Upper lobe of left lung (tissue), 4 donors: ENCODE measurements around the gene ATXN2L.

Experiments used
- CTCF ChIP-seq, 6 experiments: fragments of 450-650 bp in 4 of 6; fragments of 200-600 bp in 2 of 6; sonication (generic) in 2 of 6; IDR thresholded peaks; one replicate each; pipeline ENCODE4 v1.5.1; 2016 to 2019; ENCODE audit warnings: antibody characterized with exemption in 6 of 6
- EP300 ChIP-seq, 4 donors: sonication (generic); formaldehyde crosslinking; IDR thresholded peaks; one replicate each; pipeline ENCODE4 v1.5.1; 2017; ENCODE audit warnings: antibody characterized with exemption in 4 of 4, control low read depth in 2 of 4
- POLR2AphosphoS5 ChIP-seq, 2 donors: sonication (generic); formaldehyde crosslinking; IDR thresholded peaks; one replicate each; pipeline ENCODE4 v1.5.1; 2017; ENCODE audit warnings: antibody characterized with exemption in 2 of 2

DNA sequence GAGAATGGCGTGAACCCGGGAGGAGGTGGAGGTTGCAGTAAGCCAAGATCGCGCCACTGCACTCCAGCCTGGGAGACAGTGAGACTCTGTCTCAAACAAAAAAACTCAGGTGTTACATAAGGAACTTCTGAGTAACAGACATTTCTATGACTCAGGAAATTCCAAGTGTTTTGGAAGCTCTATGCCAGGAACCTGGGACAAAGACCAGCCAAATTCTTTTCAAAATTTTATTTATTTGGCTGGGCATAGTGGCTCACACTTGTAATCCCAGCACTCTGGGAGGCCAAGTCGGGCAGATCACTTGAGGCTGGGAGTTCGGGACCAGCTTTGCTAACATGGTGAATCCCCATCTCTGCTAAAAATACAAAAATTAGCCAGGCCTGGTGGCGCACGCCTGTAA lies 35.6 kb downstream of the ATXN2L start:
- no peak for TF ChIP-seq POLR2AphosphoS5 (IDR thresholded peaks at IDR 0.05)
- TF ChIP-seq CTCF (IDR thresholded peaks at IDR 0.05) = no peak
- no peak for TF ChIP-seq EP300 (IDR thresholded peaks at IDR 0.05)
